OCI-LY1 (cell line): ENCODE results near the gene MAPK7.

Experiments
- H2AFZ ChIP-seq: fragments of 200-600 bp; sonication (generic), shearing (Covaris generic); 2 replicates; pipeline ENCODE4 v1.6.0; 2014; ENCODE audit warnings: antibody characterized with exemption, mild to moderate bottlenecking, low read length
- H3F3A ChIP-seq: fragments of 200-600 bp; sonication (generic), shearing (Covaris generic); 2 replicates; pipeline ENCODE4 v1.6.0; 2014; ENCODE audit warnings: mild to moderate bottlenecking, antibody characterized with exemption, low read length, moderate library complexity; ENCODE audit not compliant: insufficient read depth
- H3K27ac ChIP-seq: fragments of 200-600 bp; sonication (generic); 2 replicates; pipeline ENCODE4 v1.5.1; 2014; ENCODE audit warnings: low read length, mixed run types, mild to moderate bottlenecking, low read depth; ENCODE audit not compliant: poor library complexity, severe bottlenecking
- H3K27me3 ChIP-seq: fragments of 200-600 bp; sonication (generic); 2 replicates; pipeline ENCODE4 v1.6.0; 2014; ENCODE audit warnings: antibody characterized with exemption, mild to moderate bottlenecking, low read length, moderate library complexity; ENCODE audit not compliant: insufficient read depth
- H3K36me3 ChIP-seq: fragments of 200-600 bp; sonication (generic); 2 replicates; pipeline ENCODE4 v1.6.1; 2014; ENCODE audit warnings: mild to moderate bottlenecking, antibody characterized with exemption, low read length, moderate library complexity, mixed read lengths; ENCODE audit not compliant: insufficient read depth
- H3K4me1 ChIP-seq: fragments of 200-600 bp; sonication (generic); 2 replicates; pipeline ENCODE4 v1.5.1; 2014; ENCODE audit warnings: mild to moderate bottlenecking, low read length, moderate library complexity; ENCODE audit not compliant: insufficient read depth, severe bottlenecking
- H3K4me2 ChIP-seq: fragments of 200-600 bp; sonication (generic), shearing (Covaris generic); 2 replicates; pipeline ENCODE4 v1.6.1; 2014; ENCODE audit warnings: low read length
- H3K4me3 ChIP-seq: fragments of 200-600 bp; sonication (generic); 2 replicates; pipeline ENCODE4 v1.5.1; 2014; ENCODE audit warnings: low read length, low read depth, mild to moderate bottlenecking, mixed read lengths; ENCODE audit not compliant: poor library complexity, severe bottlenecking
- H3K79me2 ChIP-seq: fragments of 200-600 bp; shearing (Covaris generic); 2 replicates; pipeline ENCODE4 v1.6.1; 2016; ENCODE audit warnings: mixed run types, low read length, mixed read lengths; ENCODE audit not compliant: insufficient read depth
- H3K9ac ChIP-seq: fragments of 200-600 bp; sonication (generic), shearing (Covaris generic); 2 replicates; pipeline ENCODE4 v1.6.1; 2014; ENCODE audit warnings: mild to moderate bottlenecking, low read length, mixed read lengths
- H3K9me2 ChIP-seq: fragments of 200-600 bp; sonication (generic), shearing (Covaris generic); 2 replicates; pipeline ENCODE4 v1.6.1; 2014; ENCODE audit warnings: low read depth, mild to moderate bottlenecking, low read length, mixed read lengths
- H3K9me3 ChIP-seq: fragments of 200-600 bp; shearing (Covaris generic); 2 replicates; pipeline ENCODE4 v1.6.1; 2014; ENCODE audit warnings: low read length, mixed read lengths
- H4K20me1 ChIP-seq: fragments of 200-600 bp; sonication (generic), shearing (Covaris generic); 2 replicates; pipeline ENCODE4 v1.6.0; 2016; ENCODE audit warnings: mild to moderate bottlenecking, low read length; ENCODE audit not compliant: insufficient read depth
- CTCF ChIP-seq: fragments of 200-600 bp; sonication (generic), shearing (Covaris generic); IDR thresholded peaks from 2 replicates; pipeline ENCODE4 v1.5.1; 2017; ENCODE audit warnings: mild to moderate bottlenecking, antibody characterized with exemption, low read length, moderate library complexity, mixed read lengths
- EZH2 ChIP-seq: fragments of 200-600 bp; sonication (generic), shearing (Covaris generic); IDR thresholded peaks from 2 replicates; pipeline ENCODE4 v1.8.0; 2017; ENCODE audit warnings: borderline replicate concordance, mixed run types, mild to moderate bottlenecking, antibody characterized with exemption, low read length, moderate library complexity, mixed read lengths

Gene MAPK7

GRCh38 chr17:19370493-19370960 lies 7.8 kb upstream of the MAPK7 start:
- no peak overlapping the region for H2AFZ ChIP-seq
- H4K20me1 ChIP-seq: no peaks in the 10 kb centered on the region
- TF ChIP-seq EZH2 (no peak), CTCF (no peak)
- H3K79me2 ChIP-seq: no peaks in the 10 kb centered on the region
- no peak overlapping the region for H3K9ac ChIP-seq
- H3K27ac ChIP-seq: no peak overlapping the region
- H3K27me3 ChIP-seq: no peaks in the 10 kb centered on the region
- H3K4me2 ChIP-seq: no peak overlapping the region
- H3F3A ChIP-seq: no peaks in the 10 kb centered on the region
- no peaks in the 10 kb centered on the region for H3K9me2 ChIP-seq
- no peaks in the 10 kb centered on the region for H3K36me3 ChIP-seq
- no peak overlapping the region for H3K4me3 ChIP-seq
- H3K4me1 ChIP-seq: no peaks in the 10 kb centered on the region
- no peaks in the 10 kb centered on the region for H3K9me3 ChIP-seq

- H3K9me3 ChIP-seq: no peaks in the 10 kb centered on the region
- H2AFZ ChIP-seq: no peak overlapping the region
- H3K9me2 ChIP-seq: no peaks in the 10 kb centered on the region
- no peak for TF ChIP-seq EZH2
- TF ChIP-seq CTCF: no peak
- H4K20me1 ChIP-seq: no peaks in the 10 kb centered on the region
- no peak overlapping the region for H3K9ac ChIP-seq
- H3K27me3 ChIP-seq: no peaks in the 10 kb centered on the region
- H3K36me3 ChIP-seq: no peaks in the 10 kb centered on the region
- H3K4me3 ChIP-seq: no peak overlapping the region
- no peak overlapping the region for H3K27ac ChIP-seq
- H3F3A ChIP-seq: no peaks in the 10 kb centered on the region
- no peaks in the 10 kb centered on the region for H3K4me1 ChIP-seq
- no peak overlapping the region for H3K4me2 ChIP-seq
- H3K79me2 ChIP-seq: no peaks in the 10 kb centered on the region
Measured at GRCh38 chr17:19371259-19372010, 6.9 kb upstream of the MAPK7 start.

GRCh38 chr17:19372011-19372370 lies 6.3 kb upstream of the MAPK7 start:
- no peaks in the 10 kb centered on the region for H3K9me2 ChIP-seq
- H3K36me3 ChIP-seq: no peaks in the 10 kb centered on the region
- no peaks in the 10 kb centered on the region for H3K9me3 ChIP-seq
- no peak for TF ChIP-seq EZH2
- no peak overlapping the region for H3K4me3 ChIP-seq
- H3K4me2 ChIP-seq: no peak overlapping the region
- H3K9ac ChIP-seq: no peak overlapping the region
- H3K4me1 ChIP-seq: peaks cover 3% of the 10 kb centered on the region
- no peaks in the 10 kb centered on the region for H3K27me3 ChIP-seq
- no peak overlapping the region for H2AFZ ChIP-seq
- H3F3A ChIP-seq: no peaks in the 10 kb centered on the region
- H3K27ac ChIP-seq: no peak overlapping the region
- H3K79me2 ChIP-seq: no peaks in the 10 kb centered on the region
- H4K20me1 ChIP-seq: no peaks in the 10 kb centered on the region

GRCh38 chr17:19372439-19372838 lies 5.9 kb upstream of the MAPK7 start:
- H3K4me1 ChIP-seq: peaks cover 6% of the 10 kb centered on the region
- no peak overlapping the region for H3K4me3 ChIP-seq
- no peak overlapping the region for H3K9ac ChIP-seq
- no peaks in the 10 kb centered on the region for H3K36me3 ChIP-seq
- H3K79me2 ChIP-seq: no peaks in the 10 kb centered on the region
- no peaks in the 10 kb centered on the region for H3K9me3 ChIP-seq
- no peak overlapping the region for H3K4me2 ChIP-seq
- no peaks in the 10 kb centered on the region for H4K20me1 ChIP-seq
- no peaks in the 10 kb centered on the region for H3K27me3 ChIP-seq
- H3F3A ChIP-seq: no peaks in the 10 kb centered on the region
- no peaks in the 10 kb centered on the region for H3K9me2 ChIP-seq
- H3K27ac ChIP-seq: no peak overlapping the region
- TF ChIP-seq EZH2 (no peak), CTCF (no peak)
- H2AFZ ChIP-seq: no peak overlapping the region
